GM12891 (cell line): Measurements from ENCODE around the gene PCCA.

Experiments used
- PAX5 ChIP-seq: IDR thresholded peaks from 2 replicates; pipeline ENCODE4 v1.6.1; 2011; ENCODE audit warnings: low read length, moderate library complexity, mild to moderate bottlenecking; ENCODE audit not compliant: insufficient read depth, severe bottlenecking
- POLR2A ChIP-seq: IDR thresholded peaks from 2 replicates; pipeline ENCODE4 v1.6.1; 2011; ENCODE audit warnings: low read depth, low read length, control low read depth
- POLR2AphosphoS5 ChIP-seq: IDR thresholded peaks from 2 replicates; pipeline ENCODE4 v1.6.1; 2011; ENCODE audit warnings: low read depth, low read length, control low read depth
- POU2F2 ChIP-seq: IDR thresholded peaks from 2 replicates; pipeline ENCODE4 v1.6.1; 2011; ENCODE audit warnings: low read depth, mild to moderate bottlenecking, control low read depth, low read length, moderate library complexity
- SPI1 ChIP-seq: IDR thresholded peaks from 2 replicates; pipeline ENCODE4 v1.6.1; 2011; ENCODE audit warnings: low read depth, low read length, control low read depth
- TAF1 ChIP-seq: IDR thresholded peaks from 2 replicates; pipeline ENCODE4 v1.6.1; 2011; ENCODE audit warnings: low read depth, low read length, control low read depth

- TF ChIP-seq POLR2A (no peak), TAF1 (no peak), POU2F2 (no peak), POLR2AphosphoS5 (no peak), SPI1 (no peak), PAX5 (no peak)
Observed at GRCh38 chr13:100302391-100302790, 213.5 kb downstream of the PCCA start.
